ENCODE data around the gene GHRL.

GHRL gene

DNA sequence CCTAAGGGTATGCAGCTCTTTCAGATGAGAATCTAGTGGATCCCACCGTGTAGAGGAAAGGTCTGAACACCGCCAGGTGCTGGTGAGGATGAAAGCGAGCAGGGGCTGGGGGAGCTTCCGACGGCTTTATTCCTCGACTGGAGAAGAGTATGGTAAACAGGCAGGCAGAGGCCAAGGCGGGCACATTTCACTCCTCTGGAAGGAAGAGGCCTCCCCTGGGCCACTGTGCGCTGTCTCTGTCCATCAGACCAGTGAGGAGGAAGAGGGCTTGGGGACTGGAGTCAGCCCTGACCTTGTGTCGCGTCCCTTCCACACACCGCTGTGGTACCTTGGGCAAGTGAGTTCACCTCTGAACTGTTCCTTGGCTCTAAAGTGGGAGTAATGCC, 4.2 kb downstream of the GHRL start:
- no peak overlapping the region for H3K9ac ChIP-seq (ENCODE audit: low read length)
- no peaks in the 10 kb centered on the region for H3K79me2 ChIP-seq (ENCODE audit: low read length)
- H3K4me2 ChIP-seq (ENCODE audit: low read length), result no peak overlapping the region
- H3K27ac ChIP-seq (ENCODE audit: low read length), result no peak overlapping the region
- H2AFZ ChIP-seq (ENCODE audit: low read depth, low read length), result no peak overlapping the region
- H3K36me3 ChIP-seq (replicated peaks; ENCODE audit: low read depth, low read length), result peaks cover 28% of the 10 kb centered on the region
- no peaks in the 10 kb centered on the region for H3K27me3 ChIP-seq (ENCODE audit: low read depth, low read length)
- H3K4me1 ChIP-seq (ENCODE audit: low read length), result peaks cover 15% of the 10 kb centered on the region
- TF ChIP-seq, protein P1, sequence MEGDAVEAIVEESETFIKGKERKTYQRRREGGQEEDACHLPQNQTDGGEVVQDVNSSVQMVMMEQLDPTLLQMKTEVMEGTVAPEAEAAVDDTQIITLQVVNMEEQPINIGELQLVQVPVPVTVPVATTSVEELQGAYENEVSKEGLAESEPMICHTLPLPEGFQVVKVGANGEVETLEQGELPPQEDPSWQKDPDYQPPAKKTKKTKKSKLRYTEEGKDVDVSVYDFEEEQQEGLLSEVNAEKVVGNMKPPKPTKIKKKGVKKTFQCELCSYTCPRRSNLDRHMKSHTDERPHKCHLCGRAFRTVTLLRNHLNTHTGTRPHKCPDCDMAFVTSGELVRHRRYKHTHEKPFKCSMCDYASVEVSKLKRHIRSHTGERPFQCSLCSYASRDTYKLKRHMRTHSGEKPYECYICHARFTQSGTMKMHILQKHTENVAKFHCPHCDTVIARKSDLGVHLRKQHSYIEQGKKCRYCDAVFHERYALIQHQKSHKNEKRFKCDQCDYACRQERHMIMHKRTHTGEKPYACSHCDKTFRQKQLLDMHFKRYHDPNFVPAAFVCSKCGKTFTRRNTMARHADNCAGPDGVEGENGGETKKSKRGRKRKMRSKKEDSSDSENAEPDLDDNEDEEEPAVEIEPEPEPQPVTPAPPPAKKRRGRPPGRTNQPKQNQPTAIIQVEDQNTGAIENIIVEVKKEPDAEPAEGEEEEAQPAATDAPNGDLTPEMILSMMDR (IDR thresholded peaks at IDR 0.05; ENCODE audit: low read depth, low read length), result no peak
- TF ChIP-seq EZH2phosphoT487 (IDR thresholded peaks at IDR 0.05; ENCODE audit: low read depth), result no peak
- H4K20me1 ChIP-seq (ENCODE audit: insufficient read depth, low read length), result no peaks in the 10 kb centered on the region
- H3K9me3 ChIP-seq (ENCODE audit: insufficient read depth, low read length), result no peaks in the 10 kb centered on the region
- H3K4me3 ChIP-seq (ENCODE audit: low read length), result no peak overlapping the region

DNA sequence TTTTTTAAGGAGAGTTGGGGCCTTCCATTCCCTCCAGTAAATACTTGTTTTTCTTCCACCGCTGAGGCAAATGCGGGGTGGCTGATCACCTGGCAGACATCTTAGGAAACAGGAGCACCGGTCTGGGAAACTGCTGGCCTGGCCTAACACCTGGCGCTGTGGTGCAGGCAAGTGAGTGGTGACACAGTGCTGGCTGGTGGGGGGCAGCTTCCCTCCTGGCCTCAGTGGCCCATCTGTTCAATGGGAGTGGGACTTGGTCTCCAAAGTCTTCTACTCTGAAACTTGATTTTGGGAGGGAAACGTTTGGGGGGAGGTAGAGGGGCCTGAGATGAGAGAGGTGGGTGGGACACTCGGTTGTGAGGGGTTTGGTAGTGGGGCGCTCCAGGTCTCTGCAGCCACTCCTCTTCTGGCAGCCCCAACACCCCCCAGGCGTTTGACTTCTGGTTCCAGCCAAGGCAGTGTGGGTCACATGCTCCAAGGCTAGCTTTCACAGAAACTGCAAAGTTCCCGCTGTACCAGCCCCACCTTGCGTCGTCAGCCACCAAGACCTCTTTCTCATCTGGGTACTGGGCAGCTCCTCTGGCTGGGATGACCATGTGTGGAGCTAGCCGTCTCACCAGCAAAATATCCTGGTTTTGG, 4.7 kb downstream of the GHRL start:
- Histone ChIP-seq H3K4me2 (ENCODE audit: low read length) (no peak overlapping the region), H3K4me1 (ENCODE audit: low read length) (peaks cover 11% of the 10 kb centered on the region)

DNA sequence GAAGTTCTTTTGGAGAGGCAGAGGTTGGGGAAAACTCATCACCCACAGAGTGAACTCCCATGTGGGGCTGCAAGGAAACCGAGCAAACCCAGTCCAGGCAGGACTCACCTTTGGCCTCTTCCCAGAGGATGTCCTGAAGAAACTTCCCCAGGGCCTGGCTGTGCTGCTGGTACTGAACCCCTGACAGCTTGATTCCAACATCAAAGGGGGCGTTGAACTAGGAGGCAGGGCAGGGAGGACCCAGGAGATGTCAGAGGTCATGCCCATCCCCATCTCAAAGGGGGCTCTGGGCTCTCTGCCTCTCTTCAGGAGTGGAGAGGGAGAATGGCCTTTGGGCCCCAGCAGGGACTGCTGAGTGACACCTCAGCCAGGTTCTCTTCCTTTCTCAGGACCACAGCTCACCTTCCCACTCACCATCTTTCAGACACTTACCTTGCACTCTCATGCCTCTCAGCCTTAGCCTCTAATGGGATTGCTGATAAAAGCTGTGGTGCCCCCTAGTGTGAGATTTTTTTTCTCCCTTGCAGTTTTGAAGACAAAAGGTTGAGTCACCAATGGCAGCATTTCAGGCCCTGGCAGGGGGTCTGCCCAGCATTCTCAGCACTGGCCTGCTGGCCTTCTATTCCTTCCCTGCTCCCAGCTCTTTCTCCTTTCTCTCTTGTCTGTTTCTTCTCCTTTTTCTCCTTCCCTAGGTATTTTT, 6.0 kb downstream of the GHRL start:
- no peaks in the 10 kb centered on the region for H3K27me3 ChIP-seq (ENCODE audit: low read depth, low read length)
- H3K27ac ChIP-seq (ENCODE audit: low read length), result no peak overlapping the region
- TF ChIP-seq, protein P1 (IDR thresholded peaks at IDR 0.05; ENCODE audit: low read depth, low read length), result no peak
- no peak for TF ChIP-seq EZH2phosphoT487 (IDR thresholded peaks at IDR 0.05; ENCODE audit: low read depth)
- H2AFZ ChIP-seq (ENCODE audit: low read depth, low read length), result no peak overlapping the region
- H3K4me1 ChIP-seq (ENCODE audit: low read length), result no peaks in the 10 kb centered on the region
- H3K9ac ChIP-seq (ENCODE audit: low read length), result no peak overlapping the region
- H3K9me3 ChIP-seq (ENCODE audit: insufficient read depth, low read length), result no peaks in the 10 kb centered on the region
- no peaks in the 10 kb centered on the region; the same call in 1 of the 2 replicates for H4K20me1 ChIP-seq (ENCODE audit: insufficient read depth, low read length)
- H3K4me3 ChIP-seq (ENCODE audit: low read length), result no peak overlapping the region
- H3K4me2 ChIP-seq (ENCODE audit: low read length), result no peak overlapping the region
- H3K79me2 ChIP-seq (ENCODE audit: low read length), result no peaks in the 10 kb centered on the region
- peaks cover 36% of the 10 kb centered on the region for H3K36me3 ChIP-seq (replicated peaks; ENCODE audit: low read depth, low read length)

More for the DNA sequence above, 4.7 kb downstream of the GHRL start:
- Histone ChIP-seq H3K36me3 (replicated peaks; ENCODE audit: low read depth, low read length) (peaks cover 30% of the 10 kb centered on the region), H3K27me3 (ENCODE audit: low read depth, low read length) (no peaks in the 10 kb centered on the region), H3K9me3 (ENCODE audit: insufficient read depth, low read length) (no peaks in the 10 kb centered on the region), H3K79me2 (ENCODE audit: low read length) (no peaks in the 10 kb centered on the region), H2AFZ (ENCODE audit: low read depth, low read length) (no peak overlapping the region), H3K27ac (ENCODE audit: low read length) (no peak overlapping the region), H3K9ac (ENCODE audit: low read length) (no peak overlapping the region), H4K20me1 (ENCODE audit: insufficient read depth, low read length) (no peaks in the 10 kb centered on the region; the same call in 1 of the 2 replicates), H3K4me3 (ENCODE audit: low read length) (no peak overlapping the region)
- TF ChIP-seq, protein P1 (IDR thresholded peaks at IDR 0.05; ENCODE audit: low read depth, low read length), result no peak
- no peak for TF ChIP-seq EZH2phosphoT487 (IDR thresholded peaks at IDR 0.05; ENCODE audit: low read depth)

DNA sequence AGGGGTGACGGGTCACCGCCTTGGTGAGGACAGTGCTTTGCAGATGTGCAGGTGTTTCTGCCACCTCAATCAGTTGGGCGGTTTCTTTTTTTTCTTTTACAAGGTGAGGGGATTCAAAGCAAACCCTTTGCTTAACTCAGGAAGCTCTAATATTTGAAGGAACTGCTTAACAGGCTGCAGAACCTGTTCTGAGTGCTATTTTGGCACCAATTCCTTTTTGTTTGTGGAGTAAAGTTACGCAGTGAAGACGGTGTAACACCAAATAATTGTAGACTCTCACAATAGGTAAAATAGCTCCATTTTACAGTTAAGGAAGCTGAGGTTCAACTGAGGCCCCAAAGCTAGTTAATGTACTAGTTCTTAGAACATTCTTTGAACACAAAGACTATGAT, 6.6 kb downstream of the GHRL start:
- H3K79me2 ChIP-seq (ENCODE audit: low read length), result no peaks in the 10 kb centered on the region
- H3K4me3 ChIP-seq (ENCODE audit: low read length), result no peak overlapping the region
- no peak for TF ChIP-seq EZH2phosphoT487 (IDR thresholded peaks at IDR 0.05; ENCODE audit: low read depth)
- TF ChIP-seq, protein P1 (IDR thresholded peaks at IDR 0.05; ENCODE audit: low read depth, low read length), result no peak
- no peak overlapping the region for H3K9ac ChIP-seq (ENCODE audit: low read length)
- H3K27ac ChIP-seq (ENCODE audit: low read length), result no peak overlapping the region
- H2AFZ ChIP-seq (ENCODE audit: low read depth, low read length), result no peak overlapping the region
- no peak overlapping the region for H3K4me2 ChIP-seq (ENCODE audit: low read length)
- no peaks in the 10 kb centered on the region for H3K27me3 ChIP-seq (ENCODE audit: low read depth, low read length)
- no peaks in the 10 kb centered on the region for H3K9me3 ChIP-seq (ENCODE audit: insufficient read depth, low read length)
- no peaks in the 10 kb centered on the region for H3K4me1 ChIP-seq (ENCODE audit: low read length)
- H3K36me3 ChIP-seq (replicated peaks; ENCODE audit: low read depth, low read length), result peaks cover 36% of the 10 kb centered on the region
- H4K20me1 ChIP-seq (ENCODE audit: insufficient read depth, low read length), result no peaks in the 10 kb centered on the region; the same call in 1 of the 2 replicates
